GM19328 (cell line): ENCODE measurements around the gene FHIT.

Experiments used
- ATAC-seq: cut with Tn5 transposase; IDR thresholded peaks from one replicate; pipeline ENCODE4 v1.9.1; 2021; ENCODE audit warnings: mild to moderate bottlenecking, moderate library complexity; ENCODE audit not compliant: unreplicated experiment

FHIT gene

DNA sequence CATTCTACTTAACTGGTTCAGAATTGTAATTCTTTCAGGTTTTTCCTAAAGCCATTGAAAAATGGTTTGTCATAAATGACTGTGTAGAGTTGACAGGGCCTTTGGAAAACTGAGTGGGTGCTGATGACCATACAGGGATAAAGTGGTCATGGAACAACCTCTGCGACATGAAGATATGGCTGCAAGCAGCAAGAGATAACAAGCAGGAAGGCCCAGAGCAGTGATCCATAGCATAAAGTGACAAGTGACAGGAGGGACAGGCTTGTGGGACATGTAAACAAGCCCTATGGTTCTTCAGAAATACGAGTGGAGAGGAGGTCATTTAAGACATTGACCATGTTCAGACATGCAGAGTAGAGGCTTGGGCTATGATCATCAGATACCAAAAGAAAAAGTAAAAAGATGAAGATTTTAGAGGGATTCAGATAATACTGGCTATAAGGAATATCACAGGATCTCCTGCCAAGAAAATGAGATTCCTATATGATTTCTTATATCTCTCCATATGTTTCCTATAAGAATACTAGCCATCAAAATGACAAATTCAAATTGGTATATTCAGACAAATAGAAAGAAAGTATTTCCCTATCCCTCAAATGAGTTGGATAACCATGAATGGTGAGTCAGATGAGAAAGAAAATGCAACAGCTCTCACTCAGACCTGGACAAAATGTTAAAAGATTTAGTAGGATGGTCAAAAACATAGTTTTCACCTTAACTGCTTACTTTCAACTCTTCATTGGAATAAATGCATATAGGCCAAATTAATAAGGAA, 1373.8 kb downstream of the FHIT start:
- no peak for ATAC-seq

DNA sequence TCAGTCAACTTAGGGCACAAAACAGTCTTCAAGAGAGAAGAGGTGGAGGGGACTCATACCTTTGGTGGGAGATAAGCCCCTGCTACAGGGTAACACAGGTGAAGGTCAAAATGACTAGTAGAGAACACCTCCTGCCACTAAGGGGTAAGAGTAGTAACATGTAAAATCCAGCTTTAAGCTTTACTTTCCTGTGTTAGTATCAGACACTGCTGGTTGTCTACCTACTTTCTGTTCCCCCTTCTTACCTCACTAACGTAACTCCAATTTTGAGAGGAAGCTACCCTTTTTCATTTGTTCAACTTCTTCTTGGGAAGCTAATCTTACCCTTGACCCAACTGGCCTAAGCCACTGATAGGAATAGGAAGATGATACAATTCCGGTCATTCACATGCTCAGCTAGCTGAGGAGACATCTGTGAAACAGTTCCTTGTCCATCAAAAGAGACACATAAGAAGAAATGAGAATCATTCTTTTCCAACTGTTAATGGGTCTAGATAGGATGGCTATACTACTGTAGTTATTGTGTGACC, 1374.7 kb downstream of the FHIT start:
- ATAC-seq: no peak

DNA sequence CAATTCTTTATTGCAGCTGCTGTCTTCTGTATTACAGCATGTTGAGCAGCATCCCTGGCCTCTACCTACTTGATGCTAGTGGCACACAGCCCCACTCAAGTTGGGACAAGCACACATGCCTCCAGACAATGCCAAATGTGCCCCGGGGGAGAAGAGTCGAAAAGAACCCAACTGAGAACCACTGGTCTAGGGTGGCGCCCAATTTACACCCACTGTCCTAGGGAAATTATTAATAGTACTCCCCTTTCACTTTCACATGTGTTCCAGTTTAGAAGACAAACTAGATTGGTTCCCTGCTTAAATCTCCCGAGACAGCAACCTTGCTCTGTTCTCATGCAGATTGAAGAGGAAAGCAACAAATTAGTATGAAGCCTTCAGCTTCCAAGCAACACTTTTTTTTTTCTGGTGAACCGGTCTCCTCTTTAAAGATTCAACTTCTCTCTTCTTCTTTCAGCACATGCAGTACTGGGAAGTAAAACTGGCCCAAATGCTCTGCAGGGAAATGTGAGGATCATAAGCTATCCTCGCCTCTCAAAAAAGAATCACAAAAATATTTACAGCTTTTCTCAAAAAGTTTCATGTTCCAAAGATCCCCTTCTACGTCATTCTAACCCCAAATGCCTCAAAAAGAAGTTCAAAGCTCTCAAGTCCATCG, 1377.5 kb downstream of the FHIT start:
- ATAC-seq: no peak

DNA sequence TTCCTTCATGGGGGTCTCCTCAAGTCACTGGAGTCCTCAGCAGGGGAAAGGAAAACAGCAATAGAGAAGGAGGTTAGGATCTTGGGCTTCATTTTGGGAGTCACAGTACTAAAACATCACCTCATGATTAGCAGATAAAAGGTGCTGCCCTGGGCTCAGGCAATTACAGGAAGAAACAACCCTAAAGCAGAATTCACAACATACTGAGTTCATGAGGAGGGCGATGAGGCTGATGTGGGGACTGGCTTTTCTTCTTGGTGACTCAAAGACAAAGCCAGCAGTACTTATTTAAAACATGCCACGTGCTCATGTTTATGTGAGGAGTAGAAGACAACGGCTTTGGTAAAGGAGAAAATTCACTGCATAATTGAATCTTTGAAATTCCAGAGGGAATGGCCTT, 1379.1 kb downstream of the FHIT start:
- ATAC-seq: no peak

DNA sequence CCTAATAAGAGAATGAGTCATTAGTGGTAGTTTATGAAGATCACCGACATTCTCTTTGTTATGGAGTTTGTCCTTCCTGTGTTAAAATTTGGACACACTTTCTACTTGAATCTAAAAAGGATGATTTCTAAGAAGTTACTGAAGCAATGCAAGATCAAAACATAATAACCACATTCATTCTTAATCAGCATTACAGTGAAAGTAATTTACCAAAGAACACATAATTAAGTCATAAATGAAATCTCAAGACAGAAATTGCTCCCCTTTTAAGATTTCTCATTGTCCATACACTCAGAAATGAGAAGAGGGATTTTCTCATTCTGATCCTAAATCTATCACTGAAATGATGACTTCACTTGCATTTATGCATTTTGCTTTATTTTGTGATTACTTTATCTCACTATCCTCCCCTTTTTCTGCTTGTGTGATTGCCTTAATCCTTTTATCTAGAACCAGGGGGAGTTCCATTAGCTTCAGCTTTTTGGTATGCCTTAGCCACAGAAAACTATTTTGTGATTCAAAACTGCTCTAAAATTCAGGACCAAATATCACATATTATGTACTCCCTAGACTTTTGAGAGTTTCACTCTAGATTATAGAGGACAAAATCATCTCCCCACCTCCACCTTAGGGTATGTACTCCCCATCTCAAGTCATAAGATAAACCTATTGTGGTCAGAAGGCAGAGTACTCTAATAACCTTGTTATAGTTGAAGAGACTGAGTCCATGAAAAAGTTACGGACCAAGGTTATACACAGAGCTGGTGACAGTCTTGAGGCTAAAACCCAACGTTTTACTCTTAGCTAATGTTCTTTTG, 1383.9 kb downstream of the FHIT start:
- no peak for ATAC-seq

DNA sequence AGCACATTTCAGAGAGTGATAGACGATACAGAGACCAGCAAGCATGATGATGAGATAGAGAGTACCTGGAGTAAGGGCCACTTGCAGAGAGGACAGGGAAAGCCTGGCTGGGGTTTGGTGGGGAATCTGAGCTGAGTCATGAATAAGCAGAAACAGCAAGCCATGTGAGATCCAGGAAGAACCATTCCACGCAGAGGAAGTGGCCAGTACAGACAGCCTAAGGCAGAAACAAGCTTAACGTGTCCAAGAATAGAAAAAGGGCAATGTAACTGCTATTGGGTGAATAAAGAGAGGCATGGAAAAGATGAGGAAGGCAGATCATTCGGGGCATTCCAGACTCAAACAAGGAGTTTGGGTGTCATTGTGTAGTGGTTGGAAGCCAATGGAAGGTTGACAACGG, 1385.2 kb downstream of the FHIT start:
- no peak for ATAC-seq

DNA sequence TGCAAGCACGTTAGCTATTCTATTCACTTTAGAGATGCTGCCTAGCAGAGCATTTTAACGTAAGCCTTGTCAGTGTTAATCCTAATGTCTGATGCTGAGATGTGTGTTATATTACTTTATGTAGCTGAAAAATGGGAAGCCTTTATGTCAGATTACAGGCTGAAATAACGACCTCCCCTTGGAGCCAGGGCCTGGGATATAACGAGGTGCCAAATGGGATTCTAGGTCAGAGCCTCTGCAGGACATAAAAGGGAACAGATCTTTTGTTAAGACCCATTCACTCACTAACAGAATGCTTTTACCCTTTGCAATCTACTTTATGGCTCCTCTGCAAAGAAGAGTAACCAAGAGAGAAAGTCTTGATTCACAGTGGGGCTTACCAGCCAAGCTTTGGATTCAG, 1385.9 kb downstream of the FHIT start:
- ATAC-seq: no peak

DNA sequence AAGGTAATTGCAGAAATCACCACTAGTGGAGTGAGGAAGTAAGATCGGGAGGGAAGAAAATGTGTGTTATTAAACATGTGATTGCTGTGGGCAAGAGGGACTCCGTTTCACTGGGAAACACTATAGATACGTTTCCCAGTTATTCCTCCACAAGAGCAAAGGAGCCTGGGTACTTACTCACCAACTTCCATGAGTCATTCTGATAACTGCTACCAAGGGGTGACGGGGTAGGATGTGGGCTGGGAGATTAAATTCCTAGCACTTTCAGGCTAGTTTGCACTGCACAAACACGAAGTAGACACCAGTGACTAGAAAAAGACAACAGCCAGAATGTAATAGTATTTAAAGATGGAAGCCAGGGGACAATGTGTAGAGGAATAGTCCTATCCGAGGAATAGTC, 1388.6 kb downstream of the FHIT start:
- ATAC-seq: no peak

DNA sequence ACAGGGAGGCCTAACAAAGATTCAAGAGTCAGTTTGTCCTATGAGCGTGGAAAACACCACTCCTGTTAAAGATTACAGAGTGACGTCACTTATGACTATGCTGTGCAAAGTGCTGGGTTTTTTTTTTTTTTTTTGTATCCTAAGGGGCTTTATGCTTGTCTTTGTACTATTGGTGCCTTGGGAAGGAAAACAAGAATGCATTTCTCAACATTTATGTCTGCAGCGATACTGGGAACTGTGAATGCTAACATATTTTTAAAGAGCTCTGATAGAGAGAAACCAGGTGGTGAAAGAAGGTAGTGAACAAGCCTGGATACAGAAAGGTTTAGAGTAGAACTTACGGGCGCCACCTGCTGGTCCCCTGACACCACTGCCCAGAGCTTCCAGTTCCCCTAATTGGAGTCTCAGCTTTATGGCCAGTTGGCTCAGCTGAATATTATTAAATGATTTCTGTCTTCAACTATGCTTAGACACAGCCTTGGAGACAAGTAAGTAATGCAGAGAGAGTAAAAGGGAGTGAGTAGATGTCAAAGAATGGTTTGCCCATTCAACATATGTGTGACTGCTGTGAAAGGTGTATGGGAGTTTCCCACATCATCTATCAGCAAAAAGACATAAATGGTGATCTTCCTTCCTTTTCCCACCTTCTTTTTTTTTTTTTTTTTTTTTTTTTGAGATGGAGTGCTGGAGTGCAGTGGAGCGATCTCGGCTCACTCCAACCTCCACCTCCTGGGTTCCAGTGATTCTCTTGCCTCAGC, 1393.5 kb downstream of the FHIT start:
- ATAC-seq: peak; percentile 90

DNA sequence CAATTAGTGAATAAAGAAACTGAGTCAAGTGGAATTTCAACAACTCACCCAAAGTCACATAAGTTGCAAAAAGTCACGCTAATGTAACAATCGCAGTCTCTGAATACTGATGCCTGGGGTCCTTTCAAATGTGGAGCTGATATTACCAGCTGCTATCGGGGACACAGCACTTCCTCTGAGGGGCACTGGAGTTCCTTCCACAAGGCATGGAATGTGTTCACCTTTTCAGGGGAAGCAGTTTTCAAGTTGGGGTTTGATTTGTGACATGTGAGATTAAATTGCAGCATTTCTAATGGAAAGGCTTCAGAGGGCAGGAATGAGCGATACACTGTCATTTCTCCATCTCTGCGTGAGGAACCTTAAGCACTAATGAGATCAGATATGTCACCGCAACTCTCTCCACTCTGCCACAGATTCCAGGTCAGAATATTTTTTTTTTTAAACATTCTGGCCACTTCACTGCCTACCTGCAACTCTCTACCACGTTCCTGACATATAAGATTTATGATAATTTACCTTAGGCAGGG, 1394.3 kb downstream of the FHIT start:
- ATAC-seq: no peak

DNA sequence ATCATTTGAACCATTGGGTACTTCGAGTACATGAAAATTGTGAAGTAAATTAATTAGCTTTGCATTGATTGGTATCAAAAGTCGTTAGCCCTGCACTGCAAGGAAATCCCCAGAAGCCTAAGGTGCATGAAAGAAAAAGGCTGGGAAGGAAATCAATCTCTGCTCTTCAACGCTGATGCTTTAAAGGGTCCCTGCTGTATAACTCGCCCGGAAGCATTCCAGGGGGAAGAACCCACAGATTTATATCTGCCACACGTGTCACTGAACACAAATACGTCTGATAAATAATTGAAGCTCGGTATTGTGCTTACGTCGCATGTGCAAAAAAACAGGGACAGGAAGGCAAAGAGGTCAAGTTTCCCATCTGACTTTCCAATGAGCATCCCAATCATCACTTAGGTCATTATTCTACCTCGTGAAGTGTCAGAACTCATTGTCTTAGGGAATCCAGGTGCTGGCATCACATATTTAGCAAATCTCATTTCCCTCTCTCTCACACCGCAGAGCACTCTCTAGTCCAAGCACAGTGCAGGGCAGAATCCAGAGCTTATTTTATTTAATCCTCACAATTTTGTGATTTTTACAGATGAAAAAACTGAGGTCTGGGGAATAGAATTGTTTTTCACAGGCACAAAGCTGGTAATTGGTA, 1397.1 kb downstream of the FHIT start:
- ATAC-seq: no peak

- ATAC-seq: no peak
Observed at GRCh38 chr3:59850417-59850816, 1400.8 kb downstream of the FHIT start.

DNA sequence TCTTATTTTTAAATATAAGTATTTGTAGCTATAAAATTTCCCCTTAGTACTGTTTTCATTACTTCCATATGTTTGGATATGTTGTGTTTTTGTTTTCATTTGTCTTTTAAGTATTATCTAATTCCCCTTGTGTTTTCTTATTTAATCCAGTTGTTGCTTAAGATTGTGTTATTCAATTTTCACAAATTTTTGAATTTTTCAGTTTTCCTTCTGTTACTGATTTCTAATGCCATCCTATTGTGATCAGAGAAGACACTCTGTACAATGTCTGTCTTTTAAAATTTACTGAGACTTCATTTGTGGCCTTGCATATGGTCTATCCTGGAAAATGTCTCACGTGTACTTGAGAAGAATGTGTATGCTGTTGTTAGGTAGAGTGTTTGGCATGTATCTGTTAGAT, 1405.9 kb downstream of the FHIT start:
- ATAC-seq: no peak

GRCh38 chr3:59843821-59844220, 1407.4 kb downstream of the FHIT start:
- no peak for ATAC-seq

DNA sequence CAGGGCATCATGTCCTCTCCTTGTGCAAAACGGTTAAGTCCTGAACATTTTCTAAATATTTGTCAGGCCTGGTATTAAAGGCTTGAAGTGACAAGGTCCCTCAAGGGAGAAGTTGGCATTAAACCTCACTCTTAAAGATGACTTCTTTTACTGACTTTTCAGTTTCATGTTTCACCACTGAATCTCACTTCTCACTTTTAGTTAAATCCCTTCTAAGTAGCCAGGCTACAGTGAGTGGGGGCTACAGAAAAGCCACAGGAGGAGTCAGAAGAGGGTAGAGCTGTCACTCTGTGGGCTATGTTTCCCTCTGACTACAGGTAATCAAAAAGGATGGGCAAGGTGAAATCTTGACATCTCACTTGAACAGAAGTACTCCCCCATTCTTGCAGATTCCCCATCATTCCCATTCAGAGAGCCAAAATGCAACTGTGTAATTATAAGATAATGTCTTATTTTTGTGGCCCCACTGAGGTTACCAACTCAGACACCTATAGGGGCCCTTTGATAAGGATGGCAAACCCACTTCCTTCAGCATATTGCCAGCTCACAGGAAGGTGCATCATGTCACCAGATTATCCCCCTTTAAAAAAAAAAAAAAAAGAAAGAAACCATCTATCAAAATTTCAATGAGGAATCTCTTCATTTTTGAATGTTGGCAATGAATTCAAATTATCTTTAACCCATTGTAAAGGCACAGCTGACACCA, 1411.3 kb downstream of the FHIT start:
- peak; percentile 93 for ATAC-seq

DNA sequence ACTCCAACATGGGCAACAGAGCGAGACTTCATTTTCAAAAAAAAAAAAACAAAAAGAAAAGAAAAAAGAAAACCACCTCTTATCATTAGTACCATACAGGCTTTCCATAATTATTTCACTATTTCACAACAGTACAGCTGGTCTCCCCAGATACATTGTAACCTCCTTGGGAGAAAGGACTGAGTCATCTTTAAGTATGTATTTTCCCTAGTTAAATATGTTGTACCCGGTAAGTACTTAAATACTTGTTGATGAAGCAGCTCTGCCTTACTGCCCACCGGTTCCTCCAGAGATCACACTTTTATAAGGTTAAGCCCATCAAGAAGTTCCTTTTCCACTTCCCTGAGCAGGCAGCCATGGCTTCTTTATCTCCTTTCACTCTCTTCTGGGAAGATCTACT, 1412.0 kb downstream of the FHIT start:
- no peak for ATAC-seq

DNA sequence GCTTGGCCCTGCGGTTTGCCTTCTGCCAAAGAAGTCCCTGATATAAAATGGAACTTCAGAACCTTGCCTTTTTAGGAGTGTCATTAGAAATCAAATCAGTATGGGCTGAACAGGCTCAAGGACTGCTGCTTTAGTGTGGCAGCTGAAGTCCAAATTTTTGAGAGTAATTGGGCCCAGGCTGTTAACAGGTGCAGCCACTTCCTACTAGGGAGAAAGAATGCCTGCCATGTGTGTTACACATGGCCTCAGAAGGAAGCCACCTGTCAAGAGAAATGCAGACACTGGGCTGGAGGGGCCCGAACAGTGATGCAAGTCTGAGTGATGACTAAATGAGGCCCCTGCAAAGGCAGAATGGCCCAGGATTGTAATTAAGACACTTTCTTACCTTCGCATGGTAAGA, 1414.7 kb downstream of the FHIT start:
- ATAC-seq: no peak

- ATAC-seq: no peak
Observed at GRCh38 chr3:59832702-59833101, 1418.5 kb downstream of the FHIT start.

GRCh38 chr3:59832241-59832640, 1419.0 kb downstream of the FHIT start:
- ATAC-seq: no peak
